NCI-H748 treated with DMSO at 0.1 percent for 48 hours (cell line): ENCODE results near the gene NGEF.
"Not testable (repeated sequence)": the region's sequence is repeated elsewhere in the genome, so short reads cannot be mapped to it uniquely, and the experiment has no call there.

Experiments
- DNase-seq: peaks from one replicate; lab custom pipeline; 2025; lab: John Stamatoyannopoulos, UW

Gene NGEF

GRCh38 chr2:232870766-232871371 lies 142.2 kb downstream of the NGEF start:
- DNase-seq: no peak

DNA sequence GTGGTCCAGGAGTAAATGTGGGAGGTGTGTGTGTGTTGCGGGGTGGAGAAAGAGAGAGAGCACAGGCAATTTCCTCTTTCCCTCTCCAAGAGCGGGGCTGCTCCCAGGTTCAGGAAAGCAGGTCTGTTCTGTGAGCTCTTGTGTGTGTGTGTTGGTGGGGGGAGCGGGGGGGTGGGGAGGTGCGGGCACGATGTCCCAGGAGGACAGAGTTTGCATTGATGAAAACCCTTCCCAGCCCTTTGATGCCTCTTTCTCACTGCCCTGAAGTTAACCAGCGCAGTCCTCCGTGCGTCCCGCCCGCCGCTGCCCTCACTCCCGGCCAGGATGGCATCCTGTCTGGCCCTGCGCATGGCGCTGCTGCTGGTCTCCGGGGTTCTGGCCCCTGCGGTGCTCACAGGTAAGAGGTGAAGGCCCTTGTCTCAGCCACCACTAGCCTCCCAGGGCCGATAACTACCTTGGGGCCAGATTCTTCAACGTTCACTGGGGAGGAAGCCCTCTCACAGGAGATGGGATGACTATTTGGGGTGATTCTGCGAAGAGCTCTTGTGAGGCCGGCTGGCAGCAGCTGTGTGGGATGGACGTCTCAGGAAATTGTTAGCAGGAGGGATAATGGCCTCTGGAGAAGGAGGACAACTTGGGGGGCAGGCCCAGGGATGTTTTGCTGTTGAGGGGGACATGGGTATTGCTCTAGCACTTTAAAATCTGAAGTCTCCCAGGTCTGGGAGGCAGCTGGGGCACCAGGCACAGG lies 142.9 kb downstream of the NGEF start, which contains the start of gene SNORC:
SNORC (plus strand) TSS at position 247 of the 748 bp plus-strand sequence; CDS start at position 325, 78 bp downstream.
- DNase-seq: no peak

DNA sequence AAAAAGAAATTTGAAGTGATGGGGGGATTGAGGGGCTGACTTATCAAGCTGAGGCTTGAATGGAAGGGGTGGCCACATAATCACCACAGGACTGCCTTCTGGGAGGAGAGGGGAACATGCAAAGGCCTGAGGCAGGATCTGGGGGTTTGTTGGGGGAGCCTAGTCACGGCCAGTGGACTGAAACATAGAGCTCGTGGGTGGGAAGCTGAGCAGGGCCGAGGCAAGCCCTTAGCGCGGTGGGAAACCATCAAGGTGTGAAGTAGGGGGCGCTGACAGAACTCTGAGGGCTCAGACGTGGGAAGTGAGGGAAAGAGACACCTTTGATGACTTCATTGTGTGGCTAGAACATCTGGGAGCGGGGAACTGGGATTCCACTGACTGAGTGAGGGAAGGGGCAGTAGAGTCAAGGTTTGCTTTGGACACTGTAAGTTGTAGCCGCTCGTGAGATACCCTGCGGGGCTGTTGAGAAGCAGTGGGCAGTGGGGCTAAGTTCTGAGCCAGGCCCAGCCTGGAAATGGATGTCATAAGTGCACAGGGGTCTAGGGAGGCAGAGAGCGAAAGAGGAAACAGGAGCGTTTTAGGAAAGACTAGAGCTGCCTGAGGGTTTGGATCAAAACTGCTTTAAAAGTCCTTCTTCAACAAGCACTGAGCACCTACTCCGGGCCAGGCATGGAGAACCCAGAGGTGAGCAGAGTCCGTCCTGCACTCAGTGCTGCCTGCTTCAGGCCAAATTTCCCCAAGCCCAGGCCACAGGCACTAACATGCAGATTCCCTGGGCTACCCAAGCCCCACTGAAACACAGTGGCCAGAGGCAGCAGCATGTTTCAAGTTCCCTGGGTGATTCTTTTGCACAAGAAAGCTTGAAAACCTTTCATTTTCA lies 143.7 kb downstream of the NGEF start:
- DNase-seq: no peak

- no peak for DNase-seq
Measured at GRCh38 chr2:232866104-232866503, 147.0 kb downstream of the NGEF start.

DNA sequence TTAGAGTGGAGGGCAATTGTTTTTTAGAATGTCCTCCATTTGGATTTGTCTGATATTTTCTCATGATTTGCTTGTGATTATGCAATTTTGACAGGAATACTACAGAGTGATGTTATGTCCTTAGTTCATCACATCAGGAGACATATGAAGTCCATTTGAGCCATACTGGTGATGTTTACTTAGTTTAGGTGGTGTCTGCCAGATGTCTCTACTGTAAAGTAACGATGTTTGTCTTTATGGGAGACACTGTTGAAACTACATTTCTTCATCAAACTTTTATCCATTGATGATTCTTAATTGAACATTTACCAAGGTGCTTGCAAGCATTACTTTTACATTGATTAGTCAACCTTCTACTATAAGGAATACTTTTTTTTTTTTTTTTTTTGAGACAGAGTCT lies 147.9 kb downstream of the NGEF start:
- DNase-seq: no peak

DNA sequence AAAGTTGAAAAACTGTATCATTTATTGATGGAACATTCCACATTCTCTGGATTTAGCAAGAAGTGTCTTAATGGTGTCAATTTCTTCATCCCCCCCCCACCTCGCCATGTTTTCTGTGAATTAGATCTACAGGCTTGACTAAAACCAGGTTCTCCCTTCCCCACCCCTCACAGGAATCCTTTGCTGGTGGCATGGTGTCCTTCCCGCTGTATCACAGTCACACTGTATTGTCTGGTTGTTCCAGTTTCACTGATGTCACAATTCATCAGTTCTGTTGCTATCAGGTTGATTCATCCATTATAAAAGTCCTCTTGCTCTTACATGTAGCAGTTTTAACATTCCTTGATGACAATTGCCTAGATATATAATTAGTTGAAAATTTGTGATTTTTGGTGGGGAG lies 149.1 kb downstream of the NGEF start:
- DNase-seq: no peak

DNA sequence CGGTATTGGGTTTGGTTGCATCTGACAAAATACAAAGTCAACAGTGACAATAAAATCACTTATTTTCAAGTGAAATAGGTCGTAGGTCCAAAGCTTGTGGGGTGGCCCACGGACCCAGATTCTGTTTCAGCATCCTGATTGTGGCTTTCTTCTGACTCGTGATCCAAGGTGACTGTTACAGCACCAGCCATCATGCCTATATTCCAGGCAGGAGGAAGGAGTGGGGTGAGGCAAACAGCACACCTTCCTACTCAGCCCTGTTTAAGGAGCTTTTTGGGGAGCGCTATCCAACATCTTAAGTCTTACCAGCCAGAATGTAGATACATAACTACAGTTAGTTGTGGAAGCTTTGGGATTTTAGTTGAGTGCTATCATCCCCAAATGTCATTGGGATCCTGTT lies 151.7 kb downstream of the NGEF start:
- no peak for DNase-seq

DNA sequence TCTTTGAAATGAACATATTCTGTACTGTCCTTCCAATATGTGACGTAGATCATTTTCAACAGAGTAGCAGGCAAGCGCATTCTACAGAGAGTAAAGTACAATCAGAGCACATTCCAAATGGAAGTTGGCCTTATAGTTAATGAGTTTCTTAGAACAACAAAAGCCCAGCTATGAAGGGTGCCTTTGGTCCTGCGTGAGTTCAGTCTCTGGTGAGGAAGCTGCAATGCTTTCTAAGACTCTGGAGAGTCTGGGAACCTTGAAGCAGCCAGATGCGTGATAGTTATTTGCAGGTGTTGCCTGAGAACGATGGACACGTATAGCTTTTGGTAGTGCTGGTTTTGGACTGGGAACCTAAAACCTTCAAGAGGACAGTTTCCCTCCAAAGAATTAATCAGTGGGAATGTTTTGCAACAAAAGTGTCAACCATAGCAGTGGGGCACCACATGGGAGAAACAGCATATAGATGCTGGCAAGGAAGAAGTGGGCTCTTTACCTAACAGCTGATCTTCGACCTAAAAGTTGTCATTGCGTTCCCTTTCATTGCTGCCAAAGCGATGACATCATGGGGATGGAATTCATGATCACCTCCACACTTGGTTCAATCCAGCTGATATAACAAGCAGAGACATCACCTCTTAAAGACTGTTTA lies 152.3 kb downstream of the NGEF start:
- no peak for DNase-seq

DNA sequence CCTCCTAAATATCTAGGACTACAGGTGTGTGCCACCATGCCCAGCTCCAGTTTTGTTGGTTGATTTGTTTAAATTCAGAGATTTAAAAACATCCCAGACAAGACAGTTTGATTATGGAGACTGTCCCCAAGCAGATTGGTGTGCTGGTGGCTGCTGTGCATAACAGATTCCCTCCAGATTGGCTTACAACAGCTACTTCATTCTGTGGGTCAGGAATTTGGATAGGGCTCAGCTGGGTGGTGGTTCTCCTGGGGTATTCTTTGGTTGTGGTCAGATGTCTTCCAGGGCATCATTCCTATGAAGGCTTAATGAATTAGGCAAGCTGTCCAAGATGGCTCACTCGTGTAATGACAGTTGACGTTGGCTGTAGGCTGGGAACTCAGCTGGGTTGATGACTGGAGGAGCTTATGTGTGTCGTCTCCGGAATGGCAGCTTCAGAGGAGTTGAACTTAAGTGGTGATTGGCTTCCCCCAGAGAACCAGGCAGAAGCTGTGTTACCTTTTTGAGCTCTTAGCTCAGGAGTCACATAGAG lies 153.6 kb downstream of the NGEF start:
- no peak for DNase-seq

GRCh38 chr2:232857158-232857563 lies 155.9 kb downstream of the NGEF start:
- DNase-seq: no peak

DNA sequence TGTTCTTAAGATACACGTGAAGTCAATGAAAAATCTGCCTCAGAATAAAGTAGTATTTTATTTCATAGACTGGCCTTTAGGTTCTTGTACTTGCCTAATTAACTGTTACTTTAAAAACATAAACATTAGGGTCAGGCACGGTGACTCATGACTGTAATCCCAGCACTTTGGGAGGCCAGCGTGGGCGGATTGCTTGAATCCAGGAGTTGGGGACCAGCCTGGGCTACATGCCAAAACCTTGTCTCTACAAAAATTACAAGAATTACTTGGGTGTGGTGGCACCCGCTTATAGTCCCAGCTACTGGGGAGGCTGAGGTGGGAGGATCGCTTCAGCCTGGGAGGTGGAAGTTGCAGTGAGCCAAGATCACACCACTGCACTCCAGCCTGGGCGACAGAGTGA lies 159.0 kb downstream of the NGEF start:
- no peak for DNase-seq

DNA sequence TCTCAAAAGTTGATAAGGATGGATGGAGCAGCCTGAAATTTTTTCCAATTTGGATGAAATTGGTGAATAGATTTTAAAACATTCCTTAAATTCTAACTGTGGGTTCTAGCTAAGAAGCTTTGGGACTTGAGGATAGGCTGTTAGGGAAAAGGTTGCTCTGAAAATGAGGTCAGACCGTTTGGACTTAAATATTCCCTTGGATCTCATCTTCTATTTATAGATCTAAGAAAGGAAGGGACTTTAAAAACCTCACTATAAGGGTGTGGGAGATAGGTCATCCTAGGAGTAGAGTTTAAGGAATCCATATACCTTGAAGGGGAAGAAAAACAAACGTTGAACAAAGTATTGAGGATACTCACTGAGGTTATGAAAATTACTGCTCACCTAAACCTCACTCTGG lies 160.4 kb downstream of the NGEF start:
- no peak for DNase-seq

GRCh38 chr2:232852081-232852480 lies 161.0 kb downstream of the NGEF start:
- DNase-seq: not testable (repeated sequence)

- no peak for DNase-seq
Measured at GRCh38 chr2:232850039-232850438, 163.0 kb downstream of the NGEF start.

GRCh38 chr2:232846055-232846454 lies 167.0 kb downstream of the NGEF start:
- DNase-seq: no peak

DNA sequence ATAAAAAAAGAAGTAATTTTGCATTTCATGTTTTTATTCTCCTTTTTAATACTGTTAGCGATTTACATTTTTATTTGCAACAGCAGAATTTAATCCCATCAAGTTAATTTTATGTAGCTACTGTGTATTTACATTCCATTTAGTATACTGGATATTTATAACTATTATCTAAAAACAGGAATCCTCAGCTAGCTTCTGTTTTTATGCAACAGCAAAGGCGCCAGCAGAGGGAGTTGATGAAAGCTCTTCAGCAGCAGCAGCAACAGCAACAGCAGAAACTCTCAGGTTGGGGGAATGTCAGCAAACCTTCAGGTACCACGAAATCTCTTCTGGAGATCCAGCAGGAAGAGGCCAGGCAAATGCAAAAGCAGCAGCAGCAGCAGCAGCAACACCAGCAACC lies 169.2 kb downstream of the NGEF start:
- no peak for DNase-seq

DNA sequence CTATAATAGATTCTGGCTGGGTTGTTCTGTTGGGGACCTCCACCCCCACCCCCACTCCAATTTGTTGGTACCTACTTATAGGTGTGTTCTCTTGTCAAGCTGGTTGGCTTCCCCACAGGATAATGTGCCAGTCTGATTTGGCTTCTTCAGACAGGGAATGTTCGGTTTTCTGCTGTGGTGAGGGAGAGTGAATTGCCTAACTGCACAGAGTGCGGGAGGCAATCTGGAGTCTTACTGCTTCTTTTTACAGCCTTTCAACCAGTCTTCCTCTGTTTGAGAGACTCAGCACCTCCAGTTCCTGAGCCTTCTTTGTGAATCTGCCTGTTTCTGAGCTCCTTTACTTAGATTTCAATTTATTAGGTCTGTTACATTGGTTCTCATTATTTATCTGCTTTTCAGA lies 170.4 kb downstream of the NGEF start:
- DNase-seq: no peak

- DNase-seq: no peak
Measured at GRCh38 chr2:232839411-232840079, 173.5 kb downstream of the NGEF start.

DNA sequence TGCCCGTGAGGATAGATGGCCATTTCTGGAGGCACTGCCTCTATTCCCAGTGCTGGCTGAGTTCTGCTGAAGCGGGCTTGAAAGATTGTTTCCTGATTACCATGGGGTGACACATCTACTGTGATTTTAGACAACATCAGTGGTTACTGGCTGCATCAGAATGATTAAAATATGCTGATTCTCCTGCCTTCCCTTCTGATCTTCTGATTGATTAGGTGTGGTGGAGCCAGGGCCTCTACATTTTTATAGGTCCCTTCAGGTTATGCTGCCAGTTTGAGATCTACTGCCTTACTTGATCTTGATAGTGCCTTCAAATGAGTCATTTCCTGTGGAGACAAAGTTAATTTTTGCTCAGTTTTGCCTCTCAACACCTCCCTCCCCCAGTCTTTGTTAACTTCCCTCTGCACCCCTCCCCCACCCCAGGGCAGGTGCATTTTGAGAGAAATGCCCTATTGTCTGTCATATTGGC lies 174.6 kb downstream of the NGEF start:
- DNase-seq: no peak

DNA sequence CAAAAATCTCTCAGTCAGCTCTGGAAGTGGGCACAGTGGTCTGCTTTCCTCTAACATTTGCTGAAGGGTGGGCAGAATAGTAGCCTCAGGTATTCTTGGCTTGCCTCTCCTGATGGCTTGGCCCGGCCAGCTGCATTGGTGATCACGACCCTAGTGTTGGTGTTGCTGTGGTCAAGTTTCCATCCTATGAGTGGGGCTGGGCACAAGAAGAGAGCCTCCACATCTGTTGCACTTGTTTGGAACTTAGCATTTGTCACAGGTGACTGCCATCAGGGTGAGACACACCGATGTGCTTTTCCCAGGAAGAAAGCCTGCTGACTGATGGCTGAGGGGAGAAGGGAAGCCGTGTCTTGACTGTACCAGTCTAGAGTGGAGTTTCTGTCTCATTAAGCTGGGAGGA lies 176.1 kb downstream of the NGEF start:
- DNase-seq: no peak

GRCh38 chr2:232835687-232836208 lies 177.3 kb downstream of the NGEF start:
- DNase-seq: no peak
